Upper lobe of left lung (tissue), 6 donors: Measurements from ENCODE around the gene IWS1. TPM values are rescaled to one million over a fixed set of nuclear protein-coding genes. Genes with fewer than 3 reads are reported as not detected.
"Not testable (repeated sequence)": the region's sequence is repeated elsewhere in the genome, so short reads cannot be mapped to it uniquely, and the experiment has no call there.

Experiments used
- ATAC-seq, 2 donors: fragments of 200-7000 bp; cut with Tn5 transposase; one replicate each; pipeline ENCODE4 v1.9.1; 2022; ENCODE audit warnings: mild to moderate bottlenecking in 2 of 2, moderate library complexity in 2 of 2; ENCODE audit not compliant: low FRiP score in 2 of 2
- DNase-seq, 2 donors: peaks; one replicate each; pipeline ENCODE4 v3.0.0-alpha.2; 2019 to 2020
- H3K27ac ChIP-seq, 4 donors: fragments of 200-600 bp; sonication (generic); one replicate each; pipeline ENCODE4 v1.5.1; 2016 to 2019
- H3K27me3 ChIP-seq, 4 donors: fragments of 200-600 bp; sonication (generic); one replicate each; pipeline ENCODE4 v1.5.1; 2017 to 2019
- H3K36me3 ChIP-seq, 4 donors: fragments of 200-600 bp; sonication (generic); one replicate each; pipeline ENCODE4 v1.5.1; 2016 to 2019
- H3K4me1 ChIP-seq, 4 donors: fragments of 200-600 bp; sonication (generic); one replicate each; pipeline ENCODE4 v1.5.1; 2018 to 2019
- H3K4me3 ChIP-seq, 4 donors: fragments of 200-600 bp; sonication (generic); one replicate each; pipeline ENCODE4 v1.5.1; 2017 to 2019; ENCODE audit warnings: mild to moderate bottlenecking in 2 of 4, moderate library complexity in 1 of 4
- H3K9me3 ChIP-seq, 4 donors: fragments of 200-600 bp; sonication (generic); one replicate each; pipeline ENCODE4 v1.5.1; 2018 to 2019
- CTCF ChIP-seq, 6 experiments: fragments of 450-650 bp in 4 of 6; fragments of 200-600 bp in 2 of 6; sonication (generic) in 2 of 6; IDR thresholded peaks; one replicate each; pipeline ENCODE4 v1.5.1; 2016 to 2019; ENCODE audit warnings: antibody characterized with exemption in 6 of 6
- EP300 ChIP-seq, 4 donors: sonication (generic); formaldehyde crosslinking; IDR thresholded peaks; one replicate each; pipeline ENCODE4 v1.5.1; 2017; ENCODE audit warnings: antibody characterized with exemption in 4 of 4, control low read depth in 2 of 4
- POLR2A ChIP-seq, 4 donors: fragments of 450-650 bp; IDR thresholded peaks; one replicate each; pipeline ENCODE4 v1.5.1; 2016 to 2017; ENCODE audit warnings: antibody characterized with exemption in 4 of 4, mild to moderate bottlenecking in 2 of 4
- POLR2AphosphoS5 ChIP-seq, 2 donors: sonication (generic); formaldehyde crosslinking; IDR thresholded peaks; one replicate each; pipeline ENCODE4 v1.5.1; 2017; ENCODE audit warnings: antibody characterized with exemption in 2 of 2
- WGBS, 2 donors: methylation state at CpG; one replicate each; pipeline ENCODE4 v1.1.5; 2017 to 2018; 5-methylcytosine and 5-hydroxymethylcytosine counted together
- total RNA-seq, 6 donors: library from RNA; depleted of rRNA in 4 of 6; stranded (reverse); fragments of >200 nt in 4 of 6; gene quantifications; one replicate each; pipeline versions ENCODE4 v1.1.0 to v1.2.1, GENCODE V29; 2016 to 2021
- donor health status: DM: no; HTN: no; CAD: no; lungs with moderate emphysema.
- donor health status: DM: no; HTN: yes; CAD: no; lungs with severe emphysema.

IWS1 gene
- total RNA-seq, 6 donors from 2014 or later: 29.5 to 128 (median 58.6) TPM

- Histone ChIP-seq H3K4me3 (no peak overlapping the region), H3K4me1 (peaks cover 0 to 5% (median 2%) of the 10 kb centered on the region in 4 donors), H3K27ac (no peak overlapping the region), H3K27me3 (no peaks in the 10 kb centered on the region), H3K9me3 (no peaks in the 10 kb centered on the region), H3K36me3 (no peaks in the 10 kb centered on the region)
- WGBS, 2 donors: 92 to 96% methylated on average over 16 to 17 of the region's 17 CpGs
- DNase-seq (no peak), ATAC-seq (no peak)
- no peak for TF ChIP-seq POLR2A (IDR thresholded peaks at IDR 0.05)
- no peak for TF ChIP-seq POLR2AphosphoS5 (IDR thresholded peaks at IDR 0.05)
- TF ChIP-seq EP300 (IDR thresholded peaks at IDR 0.05): no peak
- TF ChIP-seq CTCF (IDR thresholded peaks at IDR 0.05): no peak
Measured at GRCh38 chr2:127573771-127574170, 47.5 kb upstream of the IWS1 start.

GRCh38 chr2:127573298-127573697, 47.0 kb upstream of the IWS1 start:
- 96 to 97% methylated on average over 6 of the region's 6 CpGs for WGBS, 2 donors
- TF ChIP-seq POLR2AphosphoS5 (IDR thresholded peaks at IDR 0.05): no peak
- no peak for TF ChIP-seq EP300 (IDR thresholded peaks at IDR 0.05)
- TF ChIP-seq POLR2A (IDR thresholded peaks at IDR 0.05): no peak
- TF ChIP-seq CTCF (IDR thresholded peaks at IDR 0.05): no peak
- DNase-seq: peak in 1 of 2 donors; percentile 10

GRCh38 chr2:127572841-127573240, 46.6 kb upstream of the IWS1 start:
- Histone ChIP-seq H3K4me1 (peaks cover 0 to 5% (median 2%) of the 10 kb centered on the region in 4 donors), H3K27ac (no peak overlapping the region), H3K36me3 (no peaks in the 10 kb centered on the region), H3K4me3 (no peak overlapping the region), H3K9me3 (no peaks in the 10 kb centered on the region), H3K27me3 (no peaks in the 10 kb centered on the region)
- WGBS, 2 donors: 84 to 86% methylated on average over 5 of the region's 5 CpGs
- no peak for ATAC-seq
- no peak for DNase-seq
- TF ChIP-seq CTCF (IDR thresholded peaks at IDR 0.05) (no peak), POLR2A (IDR thresholded peaks at IDR 0.05) (no peak), EP300 (IDR thresholded peaks at IDR 0.05) (no peak), POLR2AphosphoS5 (IDR thresholded peaks at IDR 0.05) (no peak)

More at GRCh38 chr2:127573298-127573697, 47.0 kb upstream of the IWS1 start:
- Histone ChIP-seq H3K4me3 (no peak overlapping the region), H3K27ac (no peak overlapping the region), H3K4me1 (peaks cover 0 to 5% (median 2%) of the 10 kb centered on the region in 4 donors), H3K9me3 (no peaks in the 10 kb centered on the region), H3K36me3 (no peaks in the 10 kb centered on the region), H3K27me3 (no peaks in the 10 kb centered on the region)
- ATAC-seq: no peak

GRCh38 chr2:127572352-127572751, 46.1 kb upstream of the IWS1 start:
- 88 to 96% methylated on average over 2 of the region's 2 CpGs for WGBS, 2 donors
- not testable (repeated sequence) for H3K9me3 ChIP-seq, DNase-seq, H3K27me3 ChIP-seq, H3K4me1 ChIP-seq, H3K4me3 ChIP-seq, H3K36me3 ChIP-seq, ATAC-seq, H3K27ac ChIP-seq

- DNase-seq (peak; percentile 20 to 84), ATAC-seq (peak in 1 of 2 donors; percentile 63)
- Histone ChIP-seq H3K4me1 (no peaks in the 10 kb centered on the region), H3K27ac (no peak overlapping the region), H3K9me3 (no peaks in the 10 kb centered on the region), H3K4me3 (no peak overlapping the region), H3K36me3 (no peaks in the 10 kb centered on the region), H3K27me3 (no peaks in the 10 kb centered on the region)
- WGBS, 2 donors: 63 to 68% methylated on average over 18 of the region's 18 CpGs
- TF ChIP-seq EP300 (IDR thresholded peaks at IDR 0.05): no peak
- no peak for TF ChIP-seq POLR2A (IDR thresholded peaks at IDR 0.05)
- no peak for TF ChIP-seq POLR2AphosphoS5 (IDR thresholded peaks at IDR 0.05)
- TF ChIP-seq CTCF (IDR thresholded peaks at IDR 0.05): no peak
Measured at GRCh38 chr2:127570282-127571250, 44.3 kb upstream of the IWS1 start.
